Skin of body (tissue), 3 donors: ENCODE data around the gene ACOX3. TPM values are rescaled to one million over a fixed set of nuclear protein-coding genes. Genes with fewer than 3 reads are reported as not detected.

ENCODE experiments used
- DNase-seq: peaks from one replicate; lab custom pipeline; 2025; lab: John Stamatoyannopoulos, UW
- small RNA-seq: library from RNA; depleted of rRNA; stranded (forward); fragments of <200 nt; gene quantifications from one replicate; pipeline ENCODE3, GENCODE V24; 2014; ENCODE audit warnings: low replicate concordance
- total RNA-seq: library from RNA; depleted of rRNA; stranded (reverse); fragments of >200 nt; gene quantifications from one replicate; pipeline ENCODE4 v1.2.3, GENCODE V29; 2014

The ACOX3 gene
- total RNA-seq, 1 donor from 2014 or later, result 27.2 TPM

GRCh38 chr4:8325291-8325973 is 115.1 kb downstream of the ACOX3 start:
- no peak for DNase-seq

GRCh38 chr4:8324640-8325239 is 115.8 kb downstream of the ACOX3 start:
- no peak for DNase-seq

- no peak for DNase-seq
These were observed 116.5 kb downstream of the ACOX3 start for GRCh38 chr4:8323947-8324555.

GRCh38 chr4:8322794-8323704 is 117.5 kb downstream of the ACOX3 start:
- DNase-seq, result no peak

GRCh38 chr4:8321771-8322170 is 118.8 kb downstream of the ACOX3 start:
- DNase-seq, result no peak

GRCh38 chr4:8321220-8321619 is 119.3 kb downstream of the ACOX3 start:
- no peak for DNase-seq

GRCh38 chr4:8320386-8320750 is 120.2 kb downstream of the ACOX3 start:
- no peak for DNase-seq

- peak; percentile 45 for DNase-seq
These were observed 120.7 kb downstream of the ACOX3 start for GRCh38 chr4:8319731-8320385.

GRCh38 chr4:8319061-8319460 is 121.5 kb downstream of the ACOX3 start:
- no peak for DNase-seq

GRCh38 chr4:8318509-8318908 is 122.0 kb downstream of the ACOX3 start:
- DNase-seq, result no peak

GRCh38 chr4:8317474-8317873 is 123.0 kb downstream of the ACOX3 start:
- no peak for DNase-seq

GRCh38 chr4:8316911-8317351 is 123.6 kb downstream of the ACOX3 start:
- DNase-seq, result no peak

Small RNA genes lying within 50 kb of the gene (small RNA-seq; reads per million reads assigned to genes)
- not detected for gene RNA5SP152

Other genes with a start within 250 kb of the ACOX3 start
- gene SH3TC1, start 241.4 kb downstream of the ACOX3 start, total RNA-seq, result 16.5 TPM
- gene HTRA3, start 171.0 kb downstream of the ACOX3 start, total RNA-seq, result 25.8 TPM
- 16.2 TPM for gene TRMT44, start 54 bp upstream of the ACOX3 start, total RNA-seq
- 1.2 TPM for gene GPR78, start 139.7 kb upstream of the ACOX3 start, total RNA-seq
- 14.1 TPM for gene CPZ, start 152.0 kb upstream of the ACOX3 start, total RNA-seq